ENCODE data around the gene ZNF200.
"Not testable (repeated sequence)": the region's sequence is repeated elsewhere in the genome, so short reads cannot be mapped to it uniquely, and the experiment has no call there.

ZNF200 gene

DNA sequence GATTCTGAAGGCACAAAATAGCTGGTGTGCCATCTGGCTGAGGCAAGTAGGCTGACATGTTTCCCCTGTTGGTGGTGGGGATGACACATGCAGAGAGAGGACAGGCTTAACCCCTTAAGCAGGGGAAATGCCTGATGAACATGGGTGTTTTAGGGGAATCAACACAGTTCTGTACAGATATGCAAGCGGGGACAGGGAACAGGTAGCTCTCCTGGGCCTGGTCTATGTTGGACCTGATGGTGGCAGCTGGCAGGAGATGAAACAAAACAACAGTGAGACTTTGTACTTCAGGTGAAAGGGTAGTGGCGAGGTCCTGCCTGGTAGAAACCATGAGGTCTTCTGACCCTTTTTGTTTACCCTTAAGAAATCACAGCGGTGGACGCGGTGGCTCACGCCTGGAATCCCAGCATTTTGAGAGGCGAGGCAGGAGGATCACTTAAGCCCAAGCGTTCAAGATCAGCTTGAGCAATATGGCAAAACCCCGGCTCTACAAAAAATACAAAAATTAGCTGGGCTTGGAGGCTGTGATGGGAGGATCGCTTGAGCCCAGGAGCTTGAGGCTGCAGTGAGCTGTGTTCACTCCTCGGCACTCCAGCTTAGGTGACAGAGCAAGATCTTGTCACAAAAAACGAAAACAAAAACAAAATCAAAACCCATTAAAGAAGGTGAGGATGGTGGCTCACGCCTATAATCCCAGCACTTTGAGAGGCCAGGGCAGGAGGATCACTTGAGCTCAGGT lies 36.5 kb downstream of the ZNF200 start:
- no peak for DNase-seq

DNA sequence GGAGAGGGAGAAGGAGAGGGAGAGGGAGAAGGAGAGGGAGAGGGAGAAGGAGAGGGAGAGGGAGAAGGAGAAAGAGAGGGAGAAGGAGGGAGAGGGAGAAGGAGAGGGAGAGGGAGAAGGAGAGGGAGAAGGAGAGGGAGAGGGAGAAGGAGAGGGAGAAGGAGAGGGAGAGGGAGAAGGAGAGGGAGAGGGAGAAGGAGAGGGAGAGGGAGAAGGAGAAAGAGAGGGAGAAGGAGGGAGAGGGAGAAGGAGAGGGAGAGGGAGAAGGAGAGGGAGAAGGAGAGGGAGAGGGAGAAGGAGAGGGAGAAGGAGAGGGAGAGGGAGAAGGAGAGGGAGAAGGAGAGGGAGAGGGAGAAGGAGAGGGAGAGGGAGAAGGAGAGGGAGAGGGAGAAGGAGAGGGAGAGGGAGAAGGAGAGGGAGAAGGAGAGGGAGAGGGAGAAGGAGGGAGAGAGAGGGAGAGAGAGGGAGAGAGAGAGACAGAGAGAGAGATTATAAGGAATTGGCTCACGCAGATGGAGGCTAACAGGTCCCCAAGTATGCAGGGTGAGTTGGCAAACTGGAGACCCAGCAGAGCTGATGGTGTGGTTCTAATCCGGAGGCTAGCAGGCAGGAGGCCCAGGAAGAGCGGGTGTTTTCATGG lies 37.1 kb downstream of the ZNF200 start:
- not testable (repeated sequence) for DNase-seq

DNA sequence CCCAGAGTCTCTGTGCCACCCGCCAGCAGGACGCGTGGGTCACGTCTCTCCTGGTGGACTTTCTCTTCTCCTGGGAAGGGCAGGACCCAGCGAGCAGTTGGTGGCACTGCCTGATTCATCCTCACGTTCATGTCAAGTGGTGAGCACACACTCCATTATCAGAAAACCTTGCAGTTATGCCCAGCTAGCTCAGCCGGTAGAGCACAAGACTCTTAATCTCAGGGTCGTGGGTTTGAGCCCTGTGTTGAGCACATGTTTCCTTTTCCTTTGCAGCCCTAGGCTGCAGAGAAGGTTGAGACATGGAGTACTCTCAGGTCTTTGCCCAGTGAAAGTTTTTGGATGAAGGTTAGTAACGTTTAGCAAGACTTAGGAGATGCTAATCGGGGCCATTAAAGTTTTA lies 39.0 kb downstream of the ZNF200 start:
- DNase-seq = no peak

DNA sequence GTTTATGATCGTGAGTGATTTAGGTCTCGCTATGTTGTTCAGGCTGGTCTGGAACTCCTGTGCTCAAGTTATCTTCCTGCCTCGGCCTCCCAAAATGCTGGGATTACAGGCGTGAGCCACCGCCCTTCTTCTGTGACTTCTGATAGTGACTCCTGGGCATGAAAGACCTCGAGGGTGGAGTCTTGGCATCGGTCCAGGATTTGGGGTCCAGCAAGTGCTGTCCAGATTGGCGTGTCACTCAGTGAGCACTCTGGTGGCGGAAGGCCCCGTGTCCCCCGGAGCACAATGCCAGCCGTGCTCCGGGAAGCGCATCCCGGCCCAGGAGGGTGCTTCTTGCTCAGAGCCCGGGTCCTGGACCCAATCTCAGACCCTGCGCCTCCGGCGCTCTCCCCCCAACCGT lies 40.2 kb downstream of the ZNF200 start:
- DNase-seq = no peak

GRCh38 chr16:3193221-3194212 lies 41.4 kb downstream of the ZNF200 start:
- DNase-seq = no peak

GRCh38 chr16:3192476-3193019 lies 42.4 kb downstream of the ZNF200 start:
- no peak for DNase-seq

DNA sequence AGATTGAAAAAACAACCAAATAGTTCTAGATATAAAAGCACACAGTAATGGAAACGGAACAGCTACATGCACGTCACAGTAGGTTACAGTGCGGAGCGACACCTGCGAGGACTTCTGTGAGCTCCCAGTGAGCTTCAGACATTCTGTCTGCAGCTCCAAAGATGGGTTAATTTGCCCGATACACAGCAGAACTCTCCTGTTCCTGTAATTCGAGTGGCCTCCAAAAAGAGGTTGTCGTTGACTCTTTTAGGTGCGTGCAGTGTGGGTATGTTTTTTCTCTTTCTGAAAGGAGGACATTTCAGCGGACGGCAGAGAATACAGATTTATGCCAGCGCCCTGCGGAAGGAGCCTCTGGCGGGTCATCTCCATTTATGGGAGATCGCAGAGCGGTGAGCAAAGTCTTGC lies 44.0 kb downstream of the ZNF200 start:
- no peak for DNase-seq

DNA sequence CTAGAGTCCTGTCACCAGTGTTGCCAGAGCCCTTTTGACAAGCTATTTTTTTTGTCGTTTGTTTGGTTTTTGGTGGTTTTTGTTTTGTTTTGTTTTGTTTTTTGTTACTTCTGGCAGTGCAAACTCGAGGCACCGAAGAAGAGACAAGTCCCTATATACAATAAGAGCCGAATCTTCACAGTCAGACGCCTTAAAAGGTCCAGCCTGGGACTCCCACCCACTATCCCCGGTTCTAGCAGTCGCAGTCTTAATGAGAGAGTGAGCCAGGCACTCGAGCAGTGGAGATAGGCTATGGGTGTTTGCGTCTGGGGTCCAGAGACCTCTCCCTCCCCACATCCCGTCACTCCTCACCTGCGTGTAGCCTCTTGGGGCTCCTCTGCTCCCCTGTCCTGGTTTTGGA lies 45.1 kb downstream of the ZNF200 start:
- no peak for DNase-seq

DNA sequence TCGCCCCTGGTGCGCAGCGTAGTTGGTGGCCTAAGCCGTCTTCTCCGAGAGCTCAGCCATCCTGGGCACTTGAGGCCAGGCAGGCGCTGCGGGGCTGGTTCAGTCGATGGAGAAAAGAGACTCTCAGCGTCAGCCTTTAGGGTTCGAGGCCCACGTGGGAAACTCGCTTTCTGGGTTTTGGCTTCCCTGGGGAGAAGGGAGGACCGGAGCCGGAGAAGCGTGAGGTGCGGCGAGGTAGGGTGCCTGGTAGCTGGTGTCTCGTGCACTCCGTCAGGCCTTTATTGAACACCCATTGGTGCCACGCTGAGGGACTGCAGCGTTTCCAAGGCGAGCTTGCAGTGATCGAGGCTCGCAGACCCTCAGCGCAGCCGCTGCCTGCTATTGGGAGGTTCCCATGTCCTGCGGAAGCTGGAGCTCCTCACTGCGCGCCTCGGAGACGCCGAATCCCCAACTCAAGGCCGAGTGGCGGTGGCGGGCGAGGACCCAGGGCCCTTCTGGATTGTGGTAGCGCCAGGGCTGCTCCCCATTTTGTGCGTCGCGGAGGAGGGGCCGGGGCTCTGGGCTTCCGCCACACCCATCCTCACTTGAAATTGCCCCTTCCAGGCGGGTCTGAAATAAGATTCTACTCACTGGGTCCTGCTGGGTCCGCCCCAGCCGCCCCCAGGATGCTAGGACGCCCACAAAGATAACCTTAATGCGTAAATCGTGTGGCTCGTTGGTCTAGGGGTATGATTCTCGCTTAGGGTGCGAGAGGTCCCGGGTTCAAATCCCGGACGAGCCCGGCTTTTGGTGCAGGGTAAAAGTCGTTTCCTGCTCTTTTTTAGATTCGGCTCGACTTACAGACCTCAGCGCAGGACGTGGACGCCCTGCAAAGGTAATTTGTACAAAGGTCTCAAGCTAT lies 45.8 kb downstream of the ZNF200 start:
- peak; percentile 45 for DNase-seq

DNA sequence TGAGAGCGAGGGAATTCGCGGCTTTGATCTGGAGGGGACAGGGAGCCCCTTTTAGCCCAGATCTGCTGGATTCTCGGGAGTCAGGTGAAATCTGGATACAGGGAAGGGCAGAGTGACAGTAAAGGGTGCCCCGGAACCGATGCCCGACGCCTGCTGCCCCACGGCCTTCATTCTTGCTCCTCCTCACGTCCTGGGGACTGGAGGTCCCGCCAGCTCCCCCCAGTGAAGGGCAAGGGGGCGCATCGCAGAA lies 46.4 kb downstream of the ZNF200 start:
- DNase-seq = no peak

GRCh38 chr16:3187798-3188674 lies 46.9 kb downstream of the ZNF200 start, which contains the start of gene OR1F1:
TSS of gene OR1F1 (plus strand) at chr16:3188204.
- peak; percentile 71 for DNase-seq

DNA sequence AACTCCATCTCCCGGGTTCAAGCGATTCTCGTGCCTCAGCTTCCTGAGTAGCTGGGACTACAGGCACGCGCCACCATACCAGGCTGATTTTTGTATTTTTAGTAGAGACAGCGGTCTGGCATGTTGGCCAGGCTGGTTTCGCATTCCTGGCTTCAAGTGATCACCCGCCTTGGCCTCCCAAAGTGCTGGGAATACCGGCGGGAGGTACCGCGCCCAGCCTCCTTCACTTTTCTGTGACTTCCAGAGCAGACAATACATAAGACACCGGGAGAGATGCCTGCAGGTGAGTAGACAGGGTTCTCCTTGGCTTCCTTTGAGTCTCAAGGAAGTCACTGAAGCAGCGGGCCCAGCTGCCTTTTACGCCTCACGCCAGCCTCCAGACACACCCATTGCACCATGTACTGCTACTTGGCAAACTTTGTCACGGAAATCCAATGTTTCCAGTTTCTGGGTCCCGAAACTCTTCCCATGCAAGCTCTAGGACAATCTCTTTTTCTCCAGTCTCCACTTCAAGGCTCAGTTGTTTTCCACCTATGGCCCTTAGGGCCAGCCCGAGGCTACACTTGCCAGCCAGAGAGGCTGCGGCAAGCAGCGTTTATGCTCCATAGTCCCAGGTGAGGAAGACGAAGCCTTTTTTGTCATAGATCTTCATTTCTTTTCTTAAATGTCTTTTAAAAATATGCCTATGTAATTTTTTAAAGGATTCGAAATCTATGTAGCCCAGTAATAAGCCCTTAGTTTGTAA lies 47.8 kb downstream of the ZNF200 start:
- no peak for DNase-seq

DNA sequence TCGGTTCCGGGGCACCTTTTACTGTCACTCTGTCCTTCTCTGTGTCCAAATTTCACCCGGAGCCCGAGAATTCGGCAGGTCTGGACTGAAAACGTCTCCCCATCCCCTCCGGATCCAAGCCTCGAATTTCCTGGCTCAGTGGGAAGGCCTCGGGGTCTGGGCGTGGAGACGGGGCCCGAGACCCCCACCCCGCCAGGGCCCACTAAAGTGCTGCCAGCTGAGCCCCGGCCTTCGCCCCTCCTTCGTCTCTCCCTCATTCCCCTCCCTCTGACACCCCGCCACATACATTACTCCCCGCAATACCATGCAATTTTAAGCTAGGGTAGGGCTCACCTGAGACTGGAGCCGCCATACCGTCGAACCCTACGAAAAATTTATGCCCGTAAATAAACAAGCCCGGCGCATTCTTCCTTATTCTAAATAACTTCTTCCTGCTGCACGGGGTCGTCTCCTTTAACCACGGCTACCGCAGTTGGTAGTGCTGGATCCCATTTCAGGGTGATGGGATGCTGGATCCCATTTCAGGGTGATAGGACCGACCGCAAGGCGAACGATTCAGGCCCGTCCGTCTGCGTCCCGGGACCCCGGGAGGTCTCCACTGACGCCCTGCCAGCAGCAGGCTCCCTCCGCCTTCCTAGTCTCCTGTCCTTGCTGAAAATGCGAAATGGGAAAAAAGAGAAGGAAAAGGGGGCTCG lies 51.4 kb downstream of the ZNF200 start:
- no peak for DNase-seq

GRCh38 chr16:3182608-3183444 lies 52.1 kb downstream of the ZNF200 start:
- peak; percentile 46 for DNase-seq

DNA sequence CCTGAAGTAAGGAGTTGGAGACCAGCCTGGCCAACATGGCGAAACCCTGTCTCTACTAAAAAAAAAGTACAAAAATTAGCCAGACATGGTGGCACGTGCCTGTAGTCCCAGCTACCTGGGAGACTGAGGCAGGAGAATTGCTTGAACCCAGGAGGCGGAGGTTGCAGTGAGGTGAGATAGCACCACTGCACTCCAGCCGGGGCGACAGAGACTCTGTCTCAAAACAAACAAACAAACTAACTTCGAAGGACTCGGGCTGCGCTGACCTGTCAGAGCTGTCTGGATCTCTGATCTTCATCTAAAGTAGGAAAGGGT lies 52.7 kb downstream of the ZNF200 start:
- DNase-seq = not testable (repeated sequence)

- no peak for DNase-seq
Measured at GRCh38 chr16:3180445-3180878, 54.5 kb downstream of the ZNF200 start.

- DNase-seq = no peak
Measured at GRCh38 chr16:3179651-3180050, 55.3 kb downstream of the ZNF200 start.

DNA sequence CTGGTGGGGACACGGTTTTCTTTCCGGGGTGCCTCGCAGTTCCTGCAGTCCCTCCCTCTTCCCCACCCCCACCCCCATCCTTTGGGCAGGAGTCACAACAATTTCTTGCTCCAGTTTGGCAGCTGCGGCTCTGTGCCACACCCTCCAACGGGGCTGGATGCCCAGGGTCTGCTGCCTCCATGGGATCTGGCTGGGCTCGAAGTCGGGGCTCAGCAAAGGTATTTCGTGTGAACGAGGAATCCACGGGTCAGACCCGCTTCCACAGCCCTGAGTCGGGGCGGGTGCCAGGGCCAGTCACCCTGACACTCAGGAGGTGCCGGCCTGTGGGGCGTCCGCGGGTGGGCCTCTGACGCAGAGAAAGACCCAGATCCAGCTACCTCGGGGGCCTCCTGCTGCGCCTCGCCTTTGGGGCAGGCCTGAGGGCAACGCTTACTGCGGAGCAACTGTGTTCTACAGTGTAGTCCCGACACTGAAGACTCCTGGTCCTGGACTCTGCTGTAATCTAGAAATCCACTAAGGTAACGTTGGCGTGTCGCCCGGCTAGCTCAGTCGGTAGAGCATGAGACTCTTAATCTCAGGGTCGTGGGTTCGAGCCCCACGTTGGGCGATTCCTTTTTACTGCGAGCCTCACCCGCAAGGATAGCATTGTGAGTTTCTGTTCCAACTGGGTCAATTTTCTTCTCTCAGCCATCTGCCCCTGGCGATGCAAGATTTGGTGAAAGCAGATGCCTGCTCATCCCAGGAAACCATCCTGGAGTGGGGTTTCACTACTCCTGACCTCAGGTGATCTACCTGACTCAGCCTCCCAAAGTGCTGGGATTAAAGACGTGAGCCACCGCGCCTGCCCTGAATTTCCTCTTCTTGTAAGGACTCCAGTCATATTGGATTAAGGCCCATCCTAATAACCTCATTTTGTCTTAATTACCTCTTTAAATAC lies 59.5 kb downstream of the ZNF200 start:
- DNase-seq = peak; percentile 29
